Muscle layer of duodenum (tissue), 2 donors: Measurements from ENCODE around the gene PHLDB1.
"Not testable (repeated sequence)": the region's sequence is repeated elsewhere in the genome, so short reads cannot be mapped to it uniquely, and the experiment has no call there.

Experiments
- H3K27ac ChIP-seq: one replicate; pipeline ENCODE4 v1.7.0; 2013; ENCODE audit warnings: mild to moderate bottlenecking, low read length
- H3K27me3 ChIP-seq: one replicate; pipeline ENCODE4 v1.7.0; 2013; ENCODE audit warnings: low read depth, mild to moderate bottlenecking, control low read depth, low read length
- H3K36me3 ChIP-seq, 2 donors: one replicate each; pipeline ENCODE4 v1.7.0; 2013; ENCODE audit warnings: low read length in 2 of 2, control low read depth in 1 of 2, mild to moderate bottlenecking in 1 of 2; ENCODE audit not compliant: insufficient read depth in 2 of 2, control insufficient read depth in 1 of 2
- H3K4me1 ChIP-seq, 2 donors: one replicate each; pipeline ENCODE4 v1.7.0; 2013; ENCODE audit warnings: low read length in 2 of 2, mild to moderate bottlenecking in 2 of 2, control low read depth in 1 of 2, moderate library complexity in 1 of 2; ENCODE audit not compliant: insufficient read depth in 2 of 2, control insufficient read depth in 1 of 2
- H3K4me3 ChIP-seq, 2 donors: one replicate each; pipeline ENCODE4 v1.7.0; 2013; ENCODE audit warnings: low read length in 2 of 2, low read depth in 1 of 2, mild to moderate bottlenecking in 1 of 2
- H3K9me3 ChIP-seq, 2 donors: one replicate each; pipeline ENCODE4 v1.7.0; 2013; ENCODE audit warnings: low read length in 2 of 2, control low read depth in 1 of 2, mild to moderate bottlenecking in 1 of 2; ENCODE audit not compliant: control insufficient read depth in 1 of 2
- donor health status: healthy.

Gene PHLDB1

DNA sequence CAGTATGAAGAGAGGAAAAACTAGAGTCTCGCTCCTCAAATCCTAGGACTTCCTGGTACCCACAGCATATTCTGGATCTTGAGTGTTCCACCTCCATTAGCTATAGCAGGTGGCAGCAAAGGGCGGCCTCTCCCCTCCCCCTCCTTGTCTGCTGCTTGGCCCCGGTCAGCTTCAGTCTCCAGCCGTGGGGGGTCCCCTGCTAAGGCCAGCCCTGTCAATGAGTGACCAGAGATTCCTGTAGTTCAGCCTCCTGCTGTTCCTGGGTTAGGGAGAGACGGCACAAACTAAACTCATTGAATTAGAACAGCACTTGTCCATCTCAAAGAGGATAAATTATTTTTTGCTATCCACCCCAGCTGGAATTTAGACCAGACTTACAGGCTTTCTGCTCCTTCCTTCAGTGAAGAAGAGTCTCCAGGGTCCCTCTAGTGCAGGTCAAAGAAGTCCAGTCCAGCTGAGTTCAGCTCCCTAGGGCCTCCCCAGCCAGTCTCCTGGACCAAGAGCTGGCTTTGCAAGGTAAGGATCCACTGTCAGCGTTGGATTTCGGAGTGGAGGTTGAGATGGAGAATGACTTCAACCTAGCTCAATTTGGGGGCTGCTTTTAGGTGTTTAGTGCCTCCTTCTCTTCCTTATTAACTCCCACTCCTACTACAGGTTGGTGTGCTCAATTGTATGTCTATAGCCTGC is 1.1 kb upstream of the PHLDB1 start:
- H3K9me3 ChIP-seq, result no peaks in the 10 kb centered on the region
- H3K27me3 ChIP-seq, result no peaks in the 10 kb centered on the region
- H3K36me3 ChIP-seq, result peaks cover 12 to 27% of the 10 kb centered on the region in 2 donors
- H3K27ac ChIP-seq, result peak overlapping the region; percentile 64
- H3K4me3 ChIP-seq, result no peak overlapping the region
- peaks cover 20 to 45% of the 10 kb centered on the region in 2 donors for H3K4me1 ChIP-seq

DNA sequence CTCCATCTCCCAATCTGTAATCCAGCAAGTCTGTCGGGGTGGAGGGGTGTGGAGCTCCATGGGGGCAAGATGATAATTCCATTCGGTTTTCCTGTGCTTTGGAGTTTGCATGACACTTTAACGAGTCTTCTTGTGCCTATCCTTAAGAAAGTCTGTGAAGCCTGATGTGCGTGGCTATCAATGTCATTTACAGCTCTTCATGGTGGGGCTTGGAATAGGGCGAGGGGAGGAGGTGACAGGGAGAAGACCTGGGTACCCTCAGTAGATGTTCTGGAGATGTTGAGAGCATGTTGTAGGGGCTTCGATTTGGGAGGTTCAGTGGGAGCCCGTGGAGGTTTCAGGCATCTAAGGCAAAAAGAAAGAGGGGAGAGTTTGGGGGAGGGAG is 579 bp upstream of the PHLDB1 start:
- H3K4me1 ChIP-seq, result peaks cover 21 to 45% of the 10 kb centered on the region in 2 donors
- H3K27ac ChIP-seq, result peak overlapping the region; percentile 64
- no peaks in the 10 kb centered on the region for H3K9me3 ChIP-seq
- no peaks in the 10 kb centered on the region for H3K27me3 ChIP-seq
- H3K36me3 ChIP-seq, result peaks cover 7 to 22% of the 10 kb centered on the region in 2 donors
- no peak overlapping the region for H3K4me3 ChIP-seq

DNA sequence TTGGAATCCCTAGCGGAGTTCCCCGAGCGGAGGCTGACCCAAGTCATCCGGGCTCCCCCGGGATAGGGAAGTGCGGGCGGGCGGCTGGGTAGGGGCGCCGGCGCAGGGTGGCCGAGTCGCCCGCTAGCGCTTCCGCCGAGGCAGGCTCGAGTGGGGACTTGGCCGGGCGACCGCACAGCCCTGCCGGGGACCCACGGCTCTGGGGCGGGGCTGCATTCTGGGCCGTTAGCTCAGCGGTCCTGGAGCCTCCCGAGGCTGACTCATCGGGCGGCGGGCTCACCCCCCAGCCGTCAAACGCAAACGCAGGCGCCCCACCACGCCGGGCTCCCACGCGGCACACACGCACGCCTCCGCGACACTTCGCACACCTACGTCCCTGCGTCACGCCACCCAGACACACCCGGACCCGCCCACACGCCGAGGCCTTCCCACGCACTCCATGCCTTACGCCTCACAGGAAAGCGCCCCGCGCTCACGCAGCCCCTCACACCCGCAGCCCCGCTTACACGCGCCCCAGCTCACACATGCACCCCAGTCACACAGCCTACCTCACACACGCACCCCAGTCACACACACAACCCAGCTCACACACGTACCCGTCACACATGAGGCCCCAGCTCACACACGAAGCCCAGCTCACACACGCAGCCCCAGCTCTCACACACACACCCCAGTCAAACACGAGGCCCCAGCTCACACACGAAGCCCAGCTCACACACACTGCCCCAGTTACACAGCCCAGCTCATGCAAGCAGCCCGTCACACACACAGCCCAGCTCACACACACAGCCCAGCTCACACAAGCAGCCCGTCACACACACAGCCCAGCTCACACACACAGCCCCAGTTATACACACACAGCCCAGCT is 1.2 kb downstream of the PHLDB1 start:
- no peaks in the 10 kb centered on the region for H3K9me3 ChIP-seq
- no peaks in the 10 kb centered on the region for H3K27me3 ChIP-seq
- H3K4me3 ChIP-seq, result peak overlapping the region; percentile 59 to 60
- peak overlapping the region; percentile 80 for H3K27ac ChIP-seq
- peaks cover 22 to 55% of the 10 kb centered on the region in 2 donors for H3K4me1 ChIP-seq
- peaks cover under 1 to 7% of the 10 kb centered on the region in 2 donors for H3K36me3 ChIP-seq

DNA sequence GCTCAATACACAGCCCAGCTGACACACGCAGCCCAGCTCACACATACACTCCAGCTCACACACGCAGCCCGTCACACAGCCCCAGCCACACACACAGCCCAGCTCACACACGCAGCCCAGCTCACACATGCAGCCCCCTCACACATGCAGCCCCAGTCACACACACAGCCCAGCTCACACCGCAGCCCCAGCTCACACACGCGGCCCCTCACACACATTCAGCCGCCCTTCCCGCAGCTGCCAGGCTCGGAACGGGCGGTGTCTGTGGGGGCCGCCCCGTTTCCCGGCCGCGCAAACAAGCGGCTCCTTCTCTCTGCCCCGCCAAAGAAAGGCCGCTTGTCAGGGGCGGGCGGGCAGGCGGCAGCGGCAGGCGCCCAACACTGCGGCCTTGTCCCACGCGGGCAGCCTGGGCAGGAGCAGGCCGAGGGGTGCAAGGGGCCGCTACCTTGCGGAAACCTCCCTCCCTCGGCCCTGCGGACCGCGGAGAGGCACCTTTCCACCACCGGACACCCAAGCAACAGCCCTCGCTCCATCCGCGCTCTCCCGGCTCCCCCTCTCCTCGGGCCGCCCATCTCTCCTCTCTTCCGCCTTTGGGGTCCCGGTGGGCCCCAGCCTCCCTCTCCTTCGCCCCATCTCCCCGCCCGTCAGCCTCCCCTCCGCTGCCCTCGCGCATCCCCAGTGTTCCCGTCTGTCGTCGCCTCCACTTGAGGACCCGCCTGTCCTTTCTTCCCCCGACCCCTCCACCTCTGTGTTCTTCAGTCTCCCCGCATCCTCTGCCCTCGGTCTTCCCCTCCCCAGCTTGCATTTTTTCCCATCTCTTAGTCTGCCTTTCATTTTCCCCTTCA is 2.2 kb downstream of the PHLDB1 start:
- Histone ChIP-seq H3K9me3 (no peaks in the 10 kb centered on the region), H3K27me3 (no peaks in the 10 kb centered on the region), H3K27ac (peak overlapping the region; percentile 45), H3K4me1 (peaks cover 16 to 53% of the 10 kb centered on the region in 2 donors), H3K36me3 (peaks cover 11 to 17% of the 10 kb centered on the region in 2 donors), H3K4me3 (peak overlapping the region; percentile 56 to 60)

DNA sequence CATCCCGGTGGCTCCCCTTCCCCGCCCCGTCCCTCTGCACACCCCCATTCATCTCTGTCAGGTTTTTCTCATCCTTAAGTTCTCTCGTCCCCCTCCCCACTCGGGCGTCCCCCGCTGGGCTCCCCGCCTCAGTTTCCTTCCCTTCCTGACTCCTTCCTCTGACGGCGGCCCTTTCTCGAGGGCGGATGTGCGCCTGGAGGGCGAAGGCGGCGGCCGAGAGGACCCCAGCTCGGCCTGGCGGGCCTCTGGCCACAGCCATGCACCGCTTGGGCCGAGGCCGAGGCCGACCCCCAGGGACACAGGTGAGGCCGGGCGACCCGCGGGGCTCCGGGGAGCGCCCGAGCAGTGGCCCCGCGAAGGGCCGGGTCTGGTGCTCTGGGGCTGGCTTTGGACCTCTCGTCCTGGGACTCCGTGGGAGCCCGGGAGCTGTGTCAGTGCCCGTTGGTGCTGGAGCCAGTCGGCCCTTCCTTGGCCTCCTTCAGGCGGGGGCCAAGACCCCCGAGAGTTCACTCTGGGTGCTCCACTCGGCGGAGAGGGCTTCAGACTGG is 2.9 kb downstream of the PHLDB1 start:
- Histone ChIP-seq H3K27ac (peak overlapping the region; percentile 45), H3K4me1 (peaks cover 11 to 48% of the 10 kb centered on the region in 2 donors), H3K4me3 (peak overlapping the region; percentile 56 to 60), H3K9me3 (no peaks in the 10 kb centered on the region), H3K27me3 (no peaks in the 10 kb centered on the region), H3K36me3 (peaks cover 14 to 20% of the 10 kb centered on the region in 2 donors)

DNA sequence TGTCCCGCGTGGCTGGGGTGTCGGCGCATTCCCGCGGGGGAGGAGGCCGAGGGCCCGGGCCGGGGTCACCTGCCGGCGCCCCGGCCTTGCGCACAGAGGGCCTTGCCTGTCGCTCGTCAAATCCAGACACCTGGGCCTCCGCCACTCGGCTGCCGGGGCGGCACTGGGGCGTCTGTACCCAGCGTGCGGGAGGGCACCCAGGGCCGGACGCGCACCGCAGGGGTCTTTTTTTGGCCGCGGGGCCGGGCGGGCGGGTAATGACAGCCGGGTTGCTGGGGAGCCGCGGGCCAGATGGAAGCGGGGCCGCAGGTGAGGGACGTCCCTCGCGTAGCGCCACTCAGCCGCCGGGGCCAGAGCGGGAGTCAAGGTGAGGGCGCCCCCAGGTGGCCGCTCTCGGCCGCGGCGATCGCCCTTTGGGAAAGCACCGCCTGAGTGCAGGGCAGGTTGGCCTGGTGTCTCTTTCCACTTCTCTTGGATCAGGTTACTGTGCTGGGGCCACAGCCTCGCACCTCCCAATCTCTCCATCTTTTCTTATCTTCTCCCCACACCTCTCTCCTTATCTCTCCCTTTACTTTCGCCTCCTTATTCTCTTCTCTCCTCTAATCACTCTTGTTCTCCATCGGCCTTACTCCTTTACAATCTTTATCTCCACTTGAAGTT is 3.5 kb downstream of the PHLDB1 start:
- H3K4me1 ChIP-seq, result peaks cover 11 to 51% of the 10 kb centered on the region in 2 donors
- peak overlapping the region; percentile 56 to 60 for H3K4me3 ChIP-seq
- H3K36me3 ChIP-seq, result peaks cover 20 to 26% of the 10 kb centered on the region in 2 donors
- H3K27me3 ChIP-seq, result no peaks in the 10 kb centered on the region
- no peaks in the 10 kb centered on the region for H3K9me3 ChIP-seq
- no peak overlapping the region for H3K27ac ChIP-seq

DNA sequence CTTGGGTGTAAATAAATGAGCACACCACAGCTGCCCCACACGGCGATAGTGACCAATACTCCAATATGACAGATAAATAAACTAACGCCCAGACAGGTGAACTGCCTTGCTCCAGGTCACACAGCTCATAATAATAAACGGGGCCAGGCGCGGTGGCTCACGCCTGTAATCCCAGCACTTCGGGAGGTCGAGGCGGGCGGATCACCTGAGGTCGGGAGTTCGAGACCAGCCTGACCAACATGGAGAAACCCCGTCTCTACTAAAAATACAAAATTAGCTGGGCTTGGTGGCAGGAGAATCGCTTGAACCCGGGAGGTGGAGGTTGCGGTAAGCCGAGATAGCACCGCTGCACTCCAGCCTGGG is 4.0 kb downstream of the PHLDB1 start:
- peaks cover 8 to 51% of the 10 kb centered on the region in 2 donors for H3K4me1 ChIP-seq
- H3K27me3 ChIP-seq, H3K27ac ChIP-seq, H3K9me3 ChIP-seq: not testable (repeated sequence)
- peaks cover 25 to 31% of the 10 kb centered on the region in 2 donors for H3K36me3 ChIP-seq
- peak overlapping the region; percentile 42 to 60 for H3K4me3 ChIP-seq

DNA sequence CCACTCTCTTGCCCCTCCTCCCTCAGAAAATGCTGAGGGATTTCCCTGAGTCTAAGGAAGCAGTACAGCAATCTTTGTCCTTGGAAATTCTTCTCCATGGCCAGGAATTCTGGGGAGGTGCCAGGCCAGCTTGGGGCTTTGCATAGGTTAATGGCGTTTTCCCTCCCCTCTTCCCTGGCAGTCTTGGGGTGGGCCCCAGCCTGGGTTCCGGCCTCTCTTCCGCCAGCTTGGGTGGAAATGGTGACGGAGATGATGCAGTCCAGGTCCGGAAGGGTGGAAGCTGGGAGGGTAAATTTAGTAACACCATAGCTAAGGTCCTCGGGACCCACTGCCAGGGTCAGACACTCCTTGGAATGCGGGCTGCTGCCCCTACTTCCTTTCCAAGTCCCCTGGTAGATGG is 5.0 kb downstream of the PHLDB1 start:
- H3K27ac ChIP-seq, result peak overlapping the region; percentile 24
- no peak overlapping the region for H3K4me3 ChIP-seq
- no peaks in the 10 kb centered on the region for H3K27me3 ChIP-seq
- H3K36me3 ChIP-seq, result peaks cover 26 to 36% of the 10 kb centered on the region in 2 donors
- H3K4me1 ChIP-seq, result peaks cover 3 to 47% of the 10 kb centered on the region in 2 donors
- no peaks in the 10 kb centered on the region for H3K9me3 ChIP-seq

DNA sequence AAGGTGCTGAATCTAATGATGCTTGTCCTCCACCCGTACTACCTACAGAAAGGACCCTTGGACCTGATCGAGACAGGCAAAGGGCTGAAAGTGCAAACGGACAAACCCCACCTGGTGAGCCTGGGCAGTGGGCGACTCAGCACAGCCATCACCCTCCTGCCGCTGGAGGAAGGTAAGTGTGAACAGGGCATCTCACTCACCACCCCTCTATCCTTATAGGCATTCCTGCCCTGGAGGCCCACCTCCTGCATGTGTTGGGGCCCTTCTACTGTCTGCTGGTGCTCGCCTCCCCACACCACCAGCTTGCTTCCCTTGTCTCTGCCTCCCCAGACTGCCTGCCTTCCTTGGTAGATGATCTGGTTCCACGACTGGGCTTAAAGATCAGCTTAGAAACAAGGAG is 7.1 kb downstream of the PHLDB1 start:
- Histone ChIP-seq H3K27me3 (no peaks in the 10 kb centered on the region), H3K4me1 (peaks cover 17 to 64% of the 10 kb centered on the region in 2 donors), H3K36me3 (peaks cover 26 to 47% of the 10 kb centered on the region in 2 donors), H3K4me3 (no peak overlapping the region), H3K27ac (no peak overlapping the region), H3K9me3 (no peaks in the 10 kb centered on the region)

DNA sequence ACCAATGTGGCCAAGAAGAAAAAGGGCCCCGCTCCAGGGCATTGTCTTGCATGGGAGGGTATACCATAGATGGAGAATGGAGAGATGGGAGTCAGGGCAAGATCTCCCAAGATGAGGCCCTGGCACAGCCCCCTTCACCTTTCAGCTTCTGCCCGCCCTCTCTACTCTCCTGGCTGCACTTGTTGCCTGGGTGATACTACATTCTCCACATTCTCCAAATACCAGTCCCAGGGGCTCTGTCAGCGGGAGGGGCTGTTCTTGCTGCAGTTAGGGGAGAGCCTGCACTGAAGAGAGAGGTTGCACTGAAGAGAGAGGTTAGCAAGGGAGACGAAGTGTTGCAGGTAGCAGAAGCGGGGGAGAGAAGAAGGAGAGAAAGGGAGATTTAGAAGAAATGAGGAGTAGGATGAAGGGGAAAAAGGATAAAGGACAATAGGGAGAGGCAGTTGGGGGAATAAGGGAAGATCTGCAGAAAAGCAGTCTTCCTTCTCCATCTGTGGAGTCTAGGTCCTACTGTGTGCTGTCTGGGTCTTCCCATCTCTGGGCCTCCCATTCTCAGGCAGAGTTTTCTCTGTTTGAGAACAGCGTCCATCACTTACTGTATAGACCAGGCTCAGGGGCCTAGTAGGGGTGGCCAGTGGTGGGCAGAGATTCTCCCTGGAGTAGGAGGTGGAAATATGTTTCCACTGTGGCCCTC is 8.0 kb downstream of the PHLDB1 start:
- Histone ChIP-seq H3K36me3 (peaks cover 26 to 54% of the 10 kb centered on the region in 2 donors), H3K9me3 (no peaks in the 10 kb centered on the region)

More for the DNA sequence above, 8.0 kb downstream of the PHLDB1 start:
- H3K27me3 ChIP-seq, result no peaks in the 10 kb centered on the region
- peaks cover 18 to 66% of the 10 kb centered on the region in 2 donors for H3K4me1 ChIP-seq
- H3K27ac ChIP-seq, result no peak overlapping the region
- H3K4me3 ChIP-seq, result no peak overlapping the region
